Inflammatory macrophage treated with lipopolysaccharide for 1 hour (primary cell): ENCODE measurements around the gene ANK3.

Experiments
- DNase-seq, 2 donors: peaks; one replicate each; pipeline ENCODE4 v3.0.0-alpha.2; 2020 to 2022

Gene ANK3

DNA sequence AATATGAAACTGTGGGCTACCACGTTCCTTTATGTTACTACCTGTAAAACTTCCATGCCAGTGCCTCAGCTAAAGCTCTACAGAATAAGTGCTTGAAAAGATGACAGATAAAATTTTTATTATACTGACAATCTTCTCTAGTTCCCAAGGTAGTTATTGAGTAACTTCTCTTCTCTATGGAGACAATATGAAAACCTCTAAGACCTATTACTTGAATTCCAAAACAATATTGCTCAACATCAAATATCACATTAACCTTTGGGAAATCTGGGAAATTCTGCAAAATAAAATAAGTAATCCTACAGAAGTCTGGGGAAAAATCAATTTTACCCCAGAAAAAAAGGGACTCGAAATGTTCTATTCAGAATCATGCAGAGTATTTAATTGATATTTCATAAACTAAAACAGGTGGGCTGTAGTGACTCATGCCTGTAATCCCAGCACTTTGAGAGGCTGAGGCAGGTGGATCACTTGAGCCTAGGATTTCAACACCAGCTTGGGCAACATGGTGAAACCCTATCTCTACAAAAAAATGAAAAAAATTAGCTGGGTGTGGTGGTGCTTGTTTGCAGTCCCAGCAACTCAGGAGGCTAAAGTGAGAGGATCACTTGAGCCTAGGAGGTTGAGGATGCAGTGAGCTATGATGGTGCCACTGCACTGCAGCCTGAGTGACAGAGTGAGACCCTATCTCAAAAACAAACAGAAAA, 23.8 kb upstream of the ANK3 start:
- DNase-seq = peak in 1 of 2 donors; percentile 13

DNA sequence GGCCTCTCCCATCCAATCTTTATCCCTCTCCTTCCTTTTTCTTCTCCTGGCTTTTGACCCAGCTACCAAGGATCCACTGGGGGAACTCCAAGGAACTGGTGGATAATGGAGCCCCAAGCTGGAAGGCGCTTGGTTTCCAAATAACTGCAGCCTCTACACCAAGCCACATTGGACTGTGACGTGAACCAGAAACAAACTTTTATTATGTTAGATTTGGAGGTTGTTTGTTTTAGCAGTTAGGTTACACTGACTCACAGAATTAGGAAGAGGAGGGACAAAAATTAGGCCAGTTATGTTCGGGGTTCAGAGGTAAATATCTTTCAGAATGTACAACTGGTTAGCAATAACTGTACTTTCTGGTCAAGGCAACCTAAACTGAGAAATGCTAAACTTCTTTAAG, 21.3 kb upstream of the ANK3 start:
- no peak for DNase-seq

DNA sequence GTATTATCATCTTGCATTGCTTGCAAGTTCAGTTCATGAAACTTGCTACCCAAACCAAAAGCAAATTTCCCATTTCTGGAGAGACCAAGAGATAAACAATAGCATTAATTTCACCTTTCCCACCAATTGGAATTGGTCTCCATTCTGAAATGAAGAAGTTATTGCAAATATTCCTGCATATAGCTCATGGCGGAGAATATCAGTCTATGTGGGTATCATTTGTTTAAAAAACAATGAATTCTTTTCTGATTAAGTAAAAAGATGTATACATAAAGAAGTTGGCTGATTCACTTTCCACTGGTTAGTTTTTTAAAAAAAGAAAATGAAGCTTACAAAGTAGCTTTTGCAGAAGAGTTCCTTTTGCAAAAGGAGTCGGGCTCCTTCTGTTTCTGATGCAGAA, 19.5 kb upstream of the ANK3 start:
- no peak for DNase-seq

DNA sequence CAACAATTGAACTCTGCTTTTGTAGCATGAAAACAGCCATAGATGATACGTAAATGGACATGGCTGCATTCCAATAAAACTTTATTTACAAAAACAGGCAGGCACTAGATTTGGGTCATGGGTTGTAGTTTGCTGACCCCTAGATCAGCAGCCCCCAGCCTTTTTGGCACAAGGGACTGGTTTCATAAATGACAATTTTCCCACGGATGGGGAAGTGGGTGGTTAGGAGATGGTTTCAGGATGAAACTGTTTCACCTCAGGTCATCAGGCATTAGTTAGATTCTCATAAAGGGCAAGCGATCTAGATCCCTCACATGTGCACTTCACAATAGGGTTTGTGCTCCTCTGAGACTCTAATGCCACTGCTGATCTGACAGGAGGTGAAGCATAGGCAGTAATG, 16.5 kb upstream of the ANK3 start:
- DNase-seq = no peak

DNA sequence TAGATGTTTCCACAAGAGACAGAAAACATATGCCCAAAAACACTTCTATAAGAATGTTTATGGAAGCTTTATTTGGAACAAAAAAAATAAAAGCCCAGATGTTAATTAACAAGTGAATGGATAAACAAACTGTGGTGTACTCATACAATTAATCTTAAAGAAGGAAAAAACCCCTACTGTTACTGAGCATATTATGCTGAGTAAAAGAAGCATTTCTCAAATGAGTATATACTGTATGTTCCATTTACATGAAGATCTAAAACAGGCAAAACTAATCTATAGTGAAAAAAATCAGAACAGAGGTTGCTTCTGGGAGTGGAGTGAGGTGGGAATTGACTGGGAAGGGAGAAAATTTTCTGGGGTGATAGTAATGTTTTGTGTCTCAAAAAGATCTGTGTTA, 15.5 kb upstream of the ANK3 start:
- DNase-seq = no peak

DNA sequence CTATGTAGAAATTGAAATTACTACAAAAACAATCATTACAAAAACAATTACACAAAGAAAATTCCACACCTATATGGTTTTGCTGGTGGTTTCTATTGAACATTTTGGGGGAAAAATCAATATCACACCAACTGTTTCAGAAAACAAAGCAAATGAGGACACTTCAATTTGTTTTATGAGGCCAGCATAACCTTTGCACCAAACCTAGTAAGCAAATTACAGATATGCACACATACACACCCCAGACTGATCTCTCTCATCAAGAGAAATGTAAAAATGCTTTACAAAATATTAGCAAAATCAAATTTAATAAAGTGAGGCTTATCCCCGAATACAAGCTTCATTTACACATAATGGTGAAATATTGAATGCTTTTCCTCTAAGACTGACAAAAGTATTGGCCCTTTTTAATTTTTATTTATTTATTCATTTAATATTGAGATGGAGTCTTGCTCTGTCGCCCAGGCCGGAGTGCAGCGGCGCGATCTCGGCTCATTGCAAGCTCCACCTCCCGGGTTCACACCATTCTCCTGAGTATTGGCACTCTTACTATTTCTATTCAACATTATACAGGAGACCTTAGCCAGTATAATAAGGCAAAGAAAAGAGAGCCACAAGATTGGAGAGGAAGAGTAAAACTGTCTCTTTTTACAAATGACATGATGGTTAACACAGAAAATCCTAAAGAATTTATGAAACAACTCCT, 13.6 kb upstream of the ANK3 start:
- no peak for DNase-seq

DNA sequence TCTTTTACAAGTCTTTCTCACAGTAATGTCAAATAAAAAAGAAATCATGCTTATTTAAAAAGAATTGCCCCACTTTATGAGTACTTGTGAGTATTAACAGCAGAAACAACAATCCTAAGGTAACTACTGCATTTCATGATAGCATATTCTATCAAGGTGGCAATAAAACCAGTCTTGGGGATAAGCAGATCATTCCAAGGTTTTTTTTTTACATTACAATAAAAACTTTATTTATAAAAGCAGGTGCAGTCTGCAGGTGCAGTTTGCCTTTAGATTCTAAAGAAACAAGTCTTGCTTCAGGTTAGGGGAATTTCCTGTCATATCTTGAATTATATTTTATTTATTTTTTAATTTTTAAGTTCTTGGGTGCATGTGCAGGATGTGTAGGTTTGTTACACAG, 10.7 kb upstream of the ANK3 start:
- no peak for DNase-seq

DNA sequence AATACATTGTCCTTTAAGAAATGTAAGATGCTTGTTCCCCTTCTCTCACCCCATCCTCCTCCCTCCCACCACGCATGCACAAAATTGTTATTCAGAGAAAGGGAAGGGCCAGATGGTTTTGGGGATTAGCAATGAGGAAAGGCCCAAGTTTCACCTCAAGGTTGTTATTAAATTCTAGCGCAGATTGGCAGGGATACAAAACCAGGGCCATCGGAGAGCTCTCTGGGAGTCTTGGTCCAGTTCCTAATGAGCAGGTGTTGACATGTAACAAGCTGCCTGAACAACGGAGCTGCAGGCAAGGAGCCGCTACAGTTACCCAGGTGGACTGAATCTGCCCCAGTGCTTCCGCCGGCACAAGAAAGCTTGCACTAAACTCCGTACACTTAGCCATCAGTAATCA, 9.7 kb upstream of the ANK3 start:
- DNase-seq = no peak

DNA sequence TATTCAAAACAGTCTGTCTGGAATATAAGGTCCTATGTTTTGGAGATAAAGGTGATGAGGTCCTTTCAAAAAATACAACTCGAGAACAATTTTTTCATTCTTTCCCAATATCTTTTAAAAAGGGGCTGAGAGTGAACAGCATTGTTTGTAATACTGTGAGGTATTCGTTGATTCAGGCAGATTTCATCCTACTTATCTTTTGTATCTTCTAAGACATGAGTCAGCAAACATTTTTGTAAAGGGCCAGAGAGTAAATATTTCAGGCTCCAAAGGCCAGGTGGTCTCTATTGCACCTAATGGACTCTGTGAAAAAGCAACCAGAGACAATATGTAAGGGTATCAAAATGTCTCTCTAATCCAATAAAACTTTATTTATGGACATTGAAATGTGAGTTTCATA, 8.1 kb upstream of the ANK3 start:
- DNase-seq = no peak

DNA sequence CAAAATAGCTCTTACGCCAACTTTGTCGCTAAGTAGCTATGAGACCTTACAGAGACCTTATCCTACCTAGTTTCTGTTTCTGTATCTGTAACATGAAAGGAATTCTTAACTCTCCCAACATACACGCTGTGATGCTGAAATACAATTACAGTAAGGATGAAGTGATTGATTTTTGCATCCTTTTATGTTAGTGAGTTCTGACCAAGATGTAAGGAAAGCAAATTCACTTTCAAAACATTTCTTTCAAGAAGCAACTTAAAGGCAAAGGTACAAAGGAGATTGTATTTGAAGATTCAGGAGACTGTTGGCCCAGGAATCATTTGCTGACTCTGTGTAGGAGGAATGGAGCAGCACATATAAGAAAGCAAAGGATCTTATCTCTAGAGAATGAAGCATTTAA, 7.1 kb upstream of the ANK3 start:
- no peak for DNase-seq

DNA sequence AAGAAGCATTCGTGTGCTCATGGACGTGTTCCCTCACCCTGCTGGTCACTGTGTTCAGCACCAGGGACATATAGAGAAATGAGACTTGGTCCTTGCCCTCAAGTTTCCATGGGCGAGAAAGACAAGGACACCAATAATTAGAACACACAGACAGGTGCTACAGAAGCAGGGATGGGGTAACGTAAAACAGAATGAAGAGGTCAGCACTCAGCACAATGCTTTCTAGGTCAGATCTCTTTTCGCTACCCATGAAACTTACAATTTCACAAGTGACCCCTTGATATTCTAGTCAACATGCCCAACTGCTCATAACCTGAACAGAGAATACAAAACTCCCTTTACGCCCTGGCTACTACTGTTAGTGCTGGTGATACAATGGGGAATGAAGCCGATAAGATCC, 6.0 kb upstream of the ANK3 start:
- no peak for DNase-seq

DNA sequence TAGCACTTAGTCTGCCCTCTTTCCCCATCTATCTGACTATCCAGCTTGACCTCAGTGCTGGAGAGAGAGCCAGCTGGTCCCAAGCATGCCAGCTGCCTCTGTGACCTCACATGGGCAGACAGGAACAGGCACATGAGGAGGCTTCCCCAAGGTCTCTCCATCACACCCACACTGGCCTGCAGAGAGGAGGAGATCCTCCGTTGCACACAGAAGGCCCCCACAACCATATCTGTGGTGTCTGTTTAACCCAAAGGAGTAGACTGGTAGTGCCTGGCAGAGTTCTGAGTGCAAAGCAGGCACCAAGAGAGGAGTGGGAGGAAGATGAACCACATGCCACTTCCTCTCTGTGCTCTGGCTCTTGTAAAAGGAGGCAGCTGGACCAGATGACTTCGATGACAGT, 4.8 kb upstream of the ANK3 start:
- DNase-seq = peak in 1 of 2 donors; percentile 12

DNA sequence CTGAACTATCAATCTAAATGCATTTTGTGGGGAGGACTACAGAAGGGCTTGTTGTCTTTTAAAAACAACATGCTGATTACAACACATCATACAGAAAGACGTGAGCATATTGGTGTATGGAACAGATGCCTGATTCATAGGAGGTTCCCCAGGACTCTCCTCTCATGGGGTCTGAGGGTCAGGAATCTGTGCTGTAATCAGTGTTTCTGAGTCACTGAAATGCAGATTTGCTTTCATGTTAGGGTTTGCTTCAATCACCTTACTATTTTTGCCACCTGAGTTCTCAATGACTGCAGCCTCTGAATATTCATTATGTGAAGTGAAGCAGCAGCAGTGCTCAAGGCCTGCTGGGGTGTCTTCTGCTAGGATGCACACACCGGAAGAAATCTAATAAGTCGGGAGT, 550 bp upstream of the ANK3 start:
- DNase-seq = no peak

DNA sequence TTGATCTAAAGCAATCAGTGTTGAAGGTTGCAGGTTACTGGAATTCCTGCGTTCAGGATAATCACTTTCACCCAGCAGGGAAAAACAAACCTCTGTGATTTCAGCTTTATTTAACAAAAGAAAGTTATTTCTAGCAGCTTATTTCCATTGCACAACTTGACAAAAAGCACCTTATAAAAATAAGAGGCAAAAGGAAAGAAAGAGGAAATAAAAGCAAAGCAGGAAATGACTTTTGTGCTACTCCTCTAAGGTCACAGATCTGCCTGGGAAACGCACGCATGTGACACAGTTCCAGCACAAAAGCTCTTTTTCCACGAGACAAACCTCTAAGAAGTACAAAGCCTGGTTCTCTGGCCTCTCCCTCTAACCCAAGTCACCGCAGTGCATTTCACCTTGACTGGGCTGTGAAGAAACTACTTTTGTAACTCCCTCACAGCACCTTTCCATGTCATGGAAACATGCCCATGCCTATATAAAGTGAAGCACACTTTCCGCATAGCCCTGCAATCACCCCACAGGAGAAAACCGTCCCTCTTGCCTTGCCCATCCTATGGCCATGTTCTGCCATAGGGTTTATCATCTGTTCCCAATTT, 870 bp downstream of the ANK3 start:
- DNase-seq = peak in 1 of 2 donors; percentile 11

DNA sequence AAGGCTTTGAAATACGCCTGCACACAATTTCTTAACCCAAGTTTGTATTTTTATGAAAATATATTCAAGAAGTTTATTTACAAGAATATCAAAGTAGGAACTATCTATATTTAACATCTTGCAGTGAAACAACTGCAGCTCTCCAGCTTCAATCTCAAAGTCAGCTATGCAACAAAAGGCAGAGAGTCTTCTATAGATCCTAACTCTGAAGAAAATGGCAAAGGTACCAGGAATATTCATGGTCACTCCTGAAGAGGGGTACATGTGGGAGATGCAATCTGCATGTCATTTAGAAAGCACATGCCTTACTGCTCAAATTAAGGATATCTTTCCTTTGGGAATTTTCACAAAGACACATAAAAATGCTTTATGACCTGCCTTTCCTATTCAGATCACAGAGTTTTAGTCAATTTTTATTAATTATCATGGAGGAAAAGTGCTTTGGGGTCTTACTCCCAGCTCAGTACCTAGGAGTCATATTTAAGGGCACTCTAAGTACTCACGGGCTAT, 1.5 kb downstream of the ANK3 start:
- no peak for DNase-seq

DNA sequence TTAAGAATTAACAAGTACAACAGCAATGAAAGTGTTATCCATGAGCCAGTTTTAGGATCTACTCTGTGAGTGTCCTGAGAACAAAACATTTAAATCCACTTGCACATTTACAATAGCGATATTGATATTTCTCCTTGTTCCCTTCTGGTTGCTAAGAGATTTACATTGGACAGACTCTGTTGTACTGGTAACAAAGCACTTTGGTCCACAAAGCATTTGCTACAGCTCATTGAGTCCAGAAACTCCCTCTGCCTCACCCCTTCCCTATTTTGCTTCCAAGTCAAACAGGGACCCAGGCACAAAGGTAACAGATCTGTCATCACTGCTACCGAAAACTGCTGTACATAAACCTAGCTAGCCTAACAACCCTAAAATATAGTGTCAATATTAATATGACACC, 2.1 kb downstream of the ANK3 start:
- no peak for DNase-seq

DNA sequence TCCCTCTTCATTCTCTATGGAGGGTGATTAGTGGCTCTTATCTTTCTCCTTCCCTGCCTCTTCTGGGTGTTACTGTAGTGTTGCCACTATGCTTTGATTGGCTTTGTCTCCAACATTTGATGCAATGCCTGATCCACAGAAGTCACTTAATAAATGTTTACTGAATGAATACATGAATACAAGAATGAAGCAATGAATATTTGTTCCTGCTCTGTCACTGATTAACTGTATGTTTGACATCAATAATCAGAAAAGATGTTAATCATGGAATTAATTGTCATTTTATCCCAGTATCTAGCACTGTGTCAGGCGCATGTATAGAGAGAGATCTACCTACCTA, 4.3 kb downstream of the ANK3 start:
- DNase-seq = no peak

DNA sequence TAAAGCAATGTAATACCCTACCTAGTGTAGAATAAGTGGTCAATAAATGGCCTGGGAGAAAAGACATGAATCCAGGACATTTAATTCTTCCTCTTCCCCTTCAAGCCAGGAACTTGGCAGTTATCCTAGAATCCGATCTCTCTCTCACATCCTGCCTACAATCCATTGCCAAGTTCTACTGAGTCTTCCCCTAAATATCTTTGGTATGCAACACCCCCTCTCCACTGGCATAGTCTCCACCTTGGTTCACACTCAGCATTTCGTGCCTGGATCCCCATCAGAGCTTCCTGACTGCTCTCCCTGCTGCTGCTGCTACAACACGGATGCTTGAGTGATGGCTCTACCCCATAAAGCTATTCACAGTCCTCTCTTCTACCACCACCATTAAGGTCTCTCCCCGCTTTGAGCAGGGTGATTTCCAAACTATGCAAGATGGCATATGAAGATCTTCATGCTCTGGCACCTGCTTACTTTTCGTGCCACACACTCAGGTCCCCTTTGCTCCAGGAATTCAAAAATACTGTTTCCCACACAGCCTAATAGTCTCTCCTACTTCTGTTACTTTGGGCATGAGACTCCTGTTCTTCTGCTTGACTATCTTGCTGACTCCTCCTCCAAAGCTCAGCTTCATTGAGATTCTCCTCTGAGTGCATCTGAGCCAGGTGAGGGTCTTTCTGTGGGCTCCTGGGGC, 4.8 kb downstream of the ANK3 start:
- DNase-seq = no peak

DNA sequence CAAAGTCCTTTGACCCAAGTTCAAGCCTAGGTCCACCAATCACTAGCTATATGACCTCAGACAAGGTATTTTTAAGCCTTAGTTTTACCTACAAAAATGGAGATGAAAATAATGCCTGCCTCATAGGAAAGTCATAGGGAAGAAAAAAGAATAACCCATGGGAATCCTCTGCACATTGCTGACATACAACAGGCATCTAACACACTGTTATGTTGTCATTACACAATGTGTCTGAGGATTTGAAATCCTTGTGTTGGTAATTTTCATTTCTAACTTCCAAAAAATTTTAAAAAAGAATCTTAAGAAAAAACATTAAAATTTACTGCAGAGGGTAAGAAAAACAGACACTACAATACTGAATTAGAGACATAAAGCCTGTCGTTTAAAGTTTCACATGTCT, 5.7 kb downstream of the ANK3 start:
- no peak for DNase-seq

DNA sequence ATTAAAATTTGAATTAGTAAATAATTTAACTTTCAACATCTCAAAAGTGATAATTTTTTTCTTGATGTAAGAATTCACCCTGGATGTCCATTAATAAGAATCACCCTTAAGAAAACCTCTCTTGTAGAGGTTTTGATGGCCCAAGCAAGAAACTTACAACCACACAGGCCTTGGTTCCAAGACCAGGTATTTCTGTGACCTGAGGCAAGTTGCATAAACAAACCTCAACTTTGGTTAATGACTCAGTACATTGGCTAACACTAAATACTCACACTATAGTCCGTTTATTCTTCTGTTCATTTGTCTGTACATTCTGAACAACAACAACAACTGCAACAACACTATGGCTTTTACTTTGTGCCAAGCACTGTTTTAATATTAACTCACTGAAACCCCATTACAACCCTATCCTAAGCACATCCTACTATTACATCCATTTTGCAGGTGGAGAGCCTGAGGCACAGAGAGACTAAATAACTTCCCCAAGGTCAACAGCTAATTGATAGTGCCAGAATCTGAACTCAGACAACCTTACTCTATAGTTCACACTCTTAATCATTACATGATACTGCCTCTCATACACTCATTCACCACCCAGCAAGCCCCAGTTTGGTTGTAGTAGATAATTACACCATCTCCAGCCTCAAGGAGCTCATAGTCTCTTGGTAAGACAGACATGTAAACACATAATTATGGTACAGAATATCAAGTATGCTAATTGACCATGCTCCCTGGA, 6.6 kb downstream of the ANK3 start:
- DNase-seq = no peak

DNA sequence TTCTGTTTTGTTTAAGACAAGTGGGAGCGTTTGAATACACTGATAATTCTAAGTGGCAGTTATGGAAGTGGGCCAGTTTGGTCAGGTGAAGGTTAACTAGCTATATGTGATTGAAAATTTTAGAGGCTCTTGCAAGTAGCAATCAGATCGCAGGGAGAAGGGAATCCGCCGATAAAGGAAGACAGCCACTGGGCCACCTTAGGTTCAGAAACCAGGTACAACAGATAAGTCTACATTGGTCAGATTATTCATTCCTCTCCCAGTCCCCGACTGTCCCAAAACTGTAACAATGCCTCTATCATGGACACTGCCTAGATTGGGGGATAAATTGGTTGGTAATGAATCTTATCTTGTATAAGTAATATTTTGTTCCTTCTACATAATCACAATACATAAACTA, 8.9 kb downstream of the ANK3 start:
- DNase-seq = no peak

DNA sequence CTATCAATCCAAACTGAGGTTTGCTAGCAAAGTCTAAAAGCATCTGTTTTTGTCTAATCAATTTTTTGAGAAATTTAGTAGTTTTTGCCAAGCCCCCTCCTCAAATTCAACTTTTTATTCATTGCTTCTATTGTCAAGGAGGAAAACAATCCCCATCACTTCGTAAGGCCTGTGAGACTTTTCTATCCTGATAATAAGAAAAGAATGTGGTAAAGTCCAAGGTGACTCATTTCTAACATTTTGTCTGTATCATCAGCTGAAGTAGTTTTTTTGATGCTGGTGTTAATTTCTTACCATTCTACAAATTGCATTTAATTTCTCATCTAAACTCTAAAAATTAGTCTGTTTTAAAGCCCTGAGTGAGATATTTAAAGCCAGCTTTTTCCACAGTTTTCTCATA, 11.7 kb downstream of the ANK3 start:
- DNase-seq = no peak

DNA sequence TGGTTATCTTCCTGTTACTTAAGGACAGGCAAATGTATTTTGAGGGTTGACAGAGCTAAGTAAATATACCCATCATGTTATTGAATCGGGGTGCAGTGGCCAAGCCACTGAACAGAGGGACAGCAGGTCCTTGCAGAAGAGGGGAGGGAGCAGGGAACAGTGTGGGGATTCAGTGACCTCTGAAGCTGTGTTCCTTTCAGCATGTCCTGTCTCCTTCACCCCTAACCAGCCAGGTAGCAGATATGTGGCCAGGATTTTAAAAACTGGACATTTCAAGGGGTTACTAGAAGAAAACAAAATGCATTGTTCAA, 12.7 kb downstream of the ANK3 start:
- DNase-seq = no peak
